Measurements from ENCODE around the gene CNOT10. TPM values are rescaled to one million over a fixed set of nuclear protein-coding genes. Genes with fewer than 3 reads are reported as not detected.
"Not testable (repeated sequence)": the region's sequence is repeated elsewhere in the genome, so short reads cannot be mapped to it uniquely, and the experiment has no call there.

The CNOT10 gene
- total and polyA plus RNA-seq, 7 experiments from 2014 or later: 31.4 to 69.4 (median 46.5) TPM

GRCh38 chr3:32669226-32669625 is 15.8 kb upstream of the CNOT10 start:
- H3K27ac ChIP-seq (ENCODE audit: low read depth, low read length); H3K4me1 Mint-ChIP-seq; H3K36me3 ChIP-seq (ENCODE audit: control insufficient read depth in 2 of 3, insufficient read depth in 3 of 3, low read length in 3 of 3); CTCF ChIA-PET; ATAC-seq; H3K4me1 ChIP-seq (ENCODE audit: control insufficient read depth in 2 of 2, insufficient read depth in 2 of 2, low read length in 2 of 2); intact Hi-C loops (cut with micrococcal nuclease); H3K9me3 ChIP-seq (ENCODE audit: control insufficient read depth in 2 of 3, low read length in 3 of 3); H3K27me3 ChIP-seq (ENCODE audit: control insufficient read depth in 2 of 2, insufficient read depth in 2 of 2, low read length in 2 of 2); H3K27ac Mint-ChIP-seq; H3K4me3 Mint-ChIP-seq; H3K36me3 Mint-ChIP-seq; H3K9me3 Mint-ChIP-seq; POLR2A ChIA-PET; H3K4me3 ChIP-seq (ENCODE audit: low read length); DNase-seq: not testable (repeated sequence)
- peaks cover 0 to 13% (median 0%) of the 10 kb centered on the region in 5 donors for H3K27me3 Mint-ChIP-seq

- H3K4me3 ChIP-seq (ENCODE audit: low read length); H3K36me3 ChIP-seq (ENCODE audit: control insufficient read depth in 2 of 3, insufficient read depth in 3 of 3, low read length in 3 of 3); H3K9me3 Mint-ChIP-seq; H3K27ac ChIP-seq (ENCODE audit: low read depth, low read length); POLR2A ChIA-PET; H3K9me3 ChIP-seq (ENCODE audit: control insufficient read depth in 2 of 3, low read length in 3 of 3); H3K36me3 Mint-ChIP-seq; H3K4me1 ChIP-seq (ENCODE audit: control insufficient read depth in 2 of 2, insufficient read depth in 2 of 2, low read length in 2 of 2); H3K27me3 ChIP-seq (ENCODE audit: control insufficient read depth in 2 of 2, insufficient read depth in 2 of 2, low read length in 2 of 2); DNase-seq; intact Hi-C loops (cut with micrococcal nuclease); ATAC-seq; H3K27ac Mint-ChIP-seq; H3K4me1 Mint-ChIP-seq: not testable (repeated sequence)
- CTCF ChIA-PET: interaction anchor here (0.6 to 0.7 kb wide), 2 partner anchors 10 to 1836 kb away, joined by 3 read pairs; no protein-coding TSS in a partner anchor
- H3K4me3 Mint-ChIP-seq: peak overlapping the region in 4 of 10 donors; percentile 46 to 66 (median 65)
- H3K27me3 Mint-ChIP-seq: peaks cover 0 to 12% (median 0%) of the 10 kb centered on the region in 5 donors
Measured at GRCh38 chr3:32673730-32674129, 11.3 kb upstream of the CNOT10 start.

GRCh38 chr3:32675164-32675563 is 9.8 kb upstream of the CNOT10 start:
- Histone ChIP-seq H3K36me3 (ENCODE audit: control insufficient read depth in 2 of 3, insufficient read depth in 3 of 3, low read length in 3 of 3) (no peaks in the 10 kb centered on the region), H3K27ac (ENCODE audit: low read depth, low read length) (no peak overlapping the region), H3K4me1 (ENCODE audit: control insufficient read depth in 2 of 2, insufficient read depth in 2 of 2, low read length in 2 of 2) (no peaks in the 10 kb centered on the region), H3K9me3 (ENCODE audit: control insufficient read depth in 2 of 3, low read length in 3 of 3) (no peaks in the 10 kb centered on the region), H3K4me3 (ENCODE audit: low read length) (no peak overlapping the region), H3K27me3 (ENCODE audit: control insufficient read depth in 2 of 2, insufficient read depth in 2 of 2, low read length in 2 of 2) (no peaks in the 10 kb centered on the region)
- DNase-seq (no peak), ATAC-seq (no peak)
- intact Hi-C loops (cut with micrococcal nuclease): no loop called here
- peaks cover 0 to 8% (median 0%) of the 10 kb centered on the region in 7 donors for H3K4me1 Mint-ChIP-seq
- no peak overlapping the region for H3K4me3 Mint-ChIP-seq
- ChIA-PET POLR2A (interaction anchor here (1.2 kb wide), 1 partner anchor 10 kb away, joined by 3 read pairs; the partner anchor contains the start of gene CNOT10), CTCF (no interaction called here)
- no peaks in the 10 kb centered on the region for H3K9me3 Mint-ChIP-seq
- H3K36me3 Mint-ChIP-seq: no peaks in the 10 kb centered on the region
- peaks cover 0 to 20% (median 0%) of the 10 kb centered on the region in 5 donors for H3K27me3 Mint-ChIP-seq
- H3K27ac Mint-ChIP-seq: no peak overlapping the region

- POLR2A ChIA-PET: interaction anchor here (1.2 kb wide), 1 partner anchor 10 kb away, joined by 3 read pairs; the partner anchor contains the start of gene CNOT10
- intact Hi-C loops (cut with micrococcal nuclease): no loop called here
Measured at GRCh38 chr3:32675650-32676049, 9.3 kb upstream of the CNOT10 start.

GRCh38 chr3:32681811-32682210 is 3.2 kb upstream of the CNOT10 start:
- Histone ChIP-seq H3K4me1 (ENCODE audit: control insufficient read depth in 2 of 2, insufficient read depth in 2 of 2, low read length in 2 of 2) (peaks cover 16 to 20% of the 10 kb centered on the region in 2 donors), H3K9me3 (ENCODE audit: control insufficient read depth in 2 of 3, low read length in 3 of 3) (no peaks in the 10 kb centered on the region), H3K27me3 (ENCODE audit: control insufficient read depth in 2 of 2, insufficient read depth in 2 of 2, low read length in 2 of 2) (no peaks in the 10 kb centered on the region), H3K27ac (ENCODE audit: low read depth, low read length) (no peak overlapping the region), H3K36me3 (ENCODE audit: control insufficient read depth in 2 of 3, insufficient read depth in 3 of 3, low read length in 3 of 3) (peaks cover 0 to 4% (median 0%) of the 10 kb centered on the region in 3 experiments), H3K4me3 (ENCODE audit: low read length) (no peak overlapping the region)
- no peaks in the 10 kb centered on the region for H3K9me3 Mint-ChIP-seq
- DNase-seq: no peak
- ATAC-seq: no peak
- intact Hi-C loops (cut with micrococcal nuclease): loop anchor here in 1 of 2 donors (10.0 kb wide), 2 partner anchors 287 to 363 kb away; partner anchors contain the start of gene CMTM7
- H3K27me3 Mint-ChIP-seq: peaks cover 0 to 18% (median 0%) of the 10 kb centered on the region in 5 donors
- no peak overlapping the region for H3K4me3 Mint-ChIP-seq
- POLR2A ChIA-PET: no interaction called here
- no peaks in the 10 kb centered on the region for H3K36me3 Mint-ChIP-seq
- CTCF ChIA-PET: interaction anchor here (0.6 kb wide), 1 partner anchor 14 kb away, joined by 5 read pairs; no protein-coding TSS in a partner anchor
- peak overlapping the region in 1 of 9 donors; percentile 11 for H3K27ac Mint-ChIP-seq
- peaks cover 16 to 24% (median 21%) of the 10 kb centered on the region in 7 donors for H3K4me1 Mint-ChIP-seq

More at GRCh38 chr3:32675650-32676049, 9.3 kb upstream of the CNOT10 start:
- Mint-ChIP-seq H3K9me3 (no peaks in the 10 kb centered on the region), H3K27ac (no peak overlapping the region), H3K4me1 (peaks cover 0 to 8% (median 0%) of the 10 kb centered on the region in 7 donors), H3K4me3 (no peak overlapping the region), H3K36me3 (no peaks in the 10 kb centered on the region), H3K27me3 (peaks cover 0 to 24% (median 0%) of the 10 kb centered on the region in 5 donors)
- H3K4me3 ChIP-seq (ENCODE audit: low read length): no peak overlapping the region
- H3K27me3 ChIP-seq (ENCODE audit: control insufficient read depth in 2 of 2, insufficient read depth in 2 of 2, low read length in 2 of 2): no peaks in the 10 kb centered on the region
- H3K4me1 ChIP-seq (ENCODE audit: control insufficient read depth in 2 of 2, insufficient read depth in 2 of 2, low read length in 2 of 2): no peaks in the 10 kb centered on the region
- no peak for ATAC-seq
- DNase-seq: no peak
- CTCF ChIA-PET: no interaction called here
- no peak overlapping the region for H3K27ac ChIP-seq (ENCODE audit: low read depth, low read length)
- H3K36me3 ChIP-seq (ENCODE audit: control insufficient read depth in 2 of 3, insufficient read depth in 3 of 3, low read length in 3 of 3): no peaks in the 10 kb centered on the region
- no peaks in the 10 kb centered on the region for H3K9me3 ChIP-seq (ENCODE audit: control insufficient read depth in 2 of 3, low read length in 3 of 3)

GRCh38 chr3:32684029-32684799 is 774 bp upstream of the CNOT10 start:
- intact Hi-C loops (cut with micrococcal nuclease): loop anchor here (2.0 to 10.0 kb wide), 5 partner anchors 289 to 1151 kb away; partner anchors contain the start of genes CMTM7 (in 1 of the 2), GLB1 (in 1 of the 2), PDCD6IP (in 1 of the 2) and STT3B (in 1 of the 2)
- Mint-ChIP-seq H3K27me3 (peaks cover 0 to 11% (median 0%) of the 10 kb centered on the region in 5 donors), H3K27ac (peak overlapping the region; percentile 91 to 97 (median 96)), H3K4me1 (peaks cover 27 to 37% (median 33%) of the 10 kb centered on the region in 7 donors), H3K4me3 (peak overlapping the region; percentile 82 to 94 (median 92)), H3K36me3 (peaks cover 4 to 8% (median 6%) of the 10 kb centered on the region in 5 donors), H3K9me3 (no peaks in the 10 kb centered on the region)
- peak in 2 of 9 donors; percentile 3 to 29 for DNase-seq
- Histone ChIP-seq H3K9me3 (ENCODE audit: control insufficient read depth in 2 of 3, low read length in 3 of 3) (no peaks in the 10 kb centered on the region), H3K4me3 (ENCODE audit: low read length) (peak overlapping the region; percentile 63), H3K4me1 (ENCODE audit: control insufficient read depth in 2 of 2, insufficient read depth in 2 of 2, low read length in 2 of 2) (peaks cover 17 to 21% of the 10 kb centered on the region in 2 donors), H3K36me3 (ENCODE audit: control insufficient read depth in 2 of 3, insufficient read depth in 3 of 3, low read length in 3 of 3) (peaks cover 0 to 4% (median 0%) of the 10 kb centered on the region in 3 experiments), H3K27ac (ENCODE audit: low read depth, low read length) (peak overlapping the region; percentile 86), H3K27me3 (ENCODE audit: control insufficient read depth in 2 of 2, insufficient read depth in 2 of 2, low read length in 2 of 2) (no peaks in the 10 kb centered on the region)
- ChIA-PET CTCF (interaction anchor here (0.6 to 1.1 kb wide), 3 partner anchors 115 to 267 kb away, joined by 3 to 6 read pairs (median 4); no protein-coding TSS in a partner anchor), POLR2A (interaction anchor here (0.7 to 1.9 kb wide), 6 partner anchors 14 to 571 kb away, joined by 3 to 9 read pairs (median 4); partner anchors contain the start of gene CMTM6)
- no peak for ATAC-seq

Measured in naive thymus-derived CD4-positive, alpha-beta T cell (primary cell).